Measurements from ENCODE around the gene TMTC2. TPM values are rescaled to one million over a fixed set of nuclear protein-coding genes. Genes with fewer than 3 reads are reported as not detected.
A peak's percentile ranks its signal among the peaks of the same experiment; 100 is the strongest.

TMTC2 gene
- total and polyA plus RNA-seq, 3 experiments from 2014 or later: 0.13 to 2.5 (median 2.2) TPM

GRCh38 chr12:83161456-83161855 lies 474.8 kb downstream of the TMTC2 start:
- DNase-seq: no peak
- Mint-ChIP-seq H3K27me3 (peaks cover 0 to 2% of the 10 kb centered on the region in 2 donors), H3K9me3 (no peaks in the 10 kb centered on the region), H3K27ac (no peak overlapping the region), H3K4me1 (peaks cover 2 to 12% (median 9%) of the 10 kb centered on the region in 3 donors), H3K36me3 (no peaks in the 10 kb centered on the region), H3K4me3 (no peak overlapping the region)
- Histone ChIP-seq H3K4me1 (ENCODE audit: insufficient read depth, low read length) (no peaks in the 10 kb centered on the region), H3K9me3 (ENCODE audit: low read length) (no peaks in the 10 kb centered on the region), H3K4me3 (ENCODE audit: low read length) (no peak overlapping the region), H3K36me3 (ENCODE audit: insufficient read depth, low read length) (no peaks in the 10 kb centered on the region), H3K27me3 (ENCODE audit: insufficient read depth, low read length, poor library complexity, severe bottlenecking) (no peaks in the 10 kb centered on the region), H3K27ac (ENCODE audit: low read depth, low read length) (no peak overlapping the region)
- ChIA-PET POLR2A (no interaction called here), CTCF (interaction anchor here (1.4 kb wide), 1 partner anchor 38 kb away, joined by 3 read pairs; no protein-coding TSS in a partner anchor)

DNA sequence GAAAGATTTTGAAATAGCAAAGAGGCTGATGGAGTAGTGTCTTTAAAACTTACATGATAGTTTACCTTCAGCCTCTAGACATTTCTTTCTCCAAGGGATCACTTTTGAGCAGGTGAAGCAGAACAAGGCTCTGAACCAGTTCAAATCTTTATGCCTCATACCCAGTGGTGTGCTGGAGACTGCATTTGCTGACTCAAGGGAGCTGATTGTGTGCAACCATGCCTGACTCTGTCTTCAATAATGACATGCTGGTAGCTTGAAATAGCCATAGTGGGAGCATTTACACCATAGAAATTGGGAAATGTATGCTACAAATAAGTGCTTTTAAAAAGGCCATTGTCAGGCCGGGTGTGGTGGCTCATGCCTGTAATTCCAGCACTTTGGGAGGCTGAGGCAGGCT lies 482.0 kb downstream of the TMTC2 start:
- H3K27ac Mint-ChIP-seq: no peak overlapping the region
- no peak overlapping the region for H3K4me3 Mint-ChIP-seq
- H3K9me3 Mint-ChIP-seq: no peaks in the 10 kb centered on the region
- no peaks in the 10 kb centered on the region for H3K36me3 Mint-ChIP-seq
- Histone ChIP-seq H3K9me3 (ENCODE audit: low read length) (no peaks in the 10 kb centered on the region), H3K27me3 (ENCODE audit: insufficient read depth, low read length, poor library complexity, severe bottlenecking) (no peaks in the 10 kb centered on the region), H3K4me3 (ENCODE audit: low read length) (no peak overlapping the region), H3K36me3 (ENCODE audit: insufficient read depth, low read length) (no peaks in the 10 kb centered on the region), H3K27ac (ENCODE audit: low read depth, low read length) (no peak overlapping the region), H3K4me1 (ENCODE audit: insufficient read depth, low read length) (no peaks in the 10 kb centered on the region)
- no peaks in the 10 kb centered on the region for H3K4me1 Mint-ChIP-seq
- ChIA-PET CTCF (no interaction called here), POLR2A (no interaction called here)
- no peaks in the 10 kb centered on the region for H3K27me3 Mint-ChIP-seq
- DNase-seq: no peak

DNA sequence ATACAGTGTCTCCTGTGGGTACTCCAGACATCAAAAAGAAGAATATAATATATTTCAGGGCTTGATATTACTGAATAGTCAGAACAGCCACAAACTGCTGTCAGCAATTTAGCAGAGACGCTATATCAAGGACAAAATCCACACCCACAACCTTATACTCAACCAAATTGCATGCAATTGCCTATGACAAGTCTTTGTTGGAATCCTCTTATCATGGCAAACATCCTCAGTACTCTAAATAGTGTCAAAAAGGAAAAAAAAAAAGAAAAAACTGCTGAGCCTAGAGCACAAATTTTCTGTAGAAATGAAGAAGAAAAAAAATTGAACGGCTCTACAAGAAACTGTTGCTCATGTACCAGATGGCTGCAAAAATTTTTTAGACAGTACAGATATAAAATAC lies 485.7 kb downstream of the TMTC2 start:
- Mint-ChIP-seq H3K9me3 (peaks cover 0 to 2% (median 0%) of the 10 kb centered on the region in 5 donors), H3K36me3 (no peaks in the 10 kb centered on the region), H3K4me3 (no peak overlapping the region), H3K27ac (no peak overlapping the region), H3K4me1 (no peaks in the 10 kb centered on the region), H3K27me3 (no peaks in the 10 kb centered on the region)
- Histone ChIP-seq H3K9me3 (ENCODE audit: low read length) (no peaks in the 10 kb centered on the region), H3K36me3 (ENCODE audit: insufficient read depth, low read length) (no peaks in the 10 kb centered on the region), H3K4me1 (ENCODE audit: insufficient read depth, low read length) (no peaks in the 10 kb centered on the region), H3K27me3 (ENCODE audit: insufficient read depth, low read length, poor library complexity, severe bottlenecking) (no peaks in the 10 kb centered on the region), H3K27ac (ENCODE audit: low read depth, low read length) (peak overlapping the region; percentile 32), H3K4me3 (ENCODE audit: low read length) (no peak overlapping the region)
- ChIA-PET POLR2A (no interaction called here), CTCF (no interaction called here)
- DNase-seq: no peak

DNA sequence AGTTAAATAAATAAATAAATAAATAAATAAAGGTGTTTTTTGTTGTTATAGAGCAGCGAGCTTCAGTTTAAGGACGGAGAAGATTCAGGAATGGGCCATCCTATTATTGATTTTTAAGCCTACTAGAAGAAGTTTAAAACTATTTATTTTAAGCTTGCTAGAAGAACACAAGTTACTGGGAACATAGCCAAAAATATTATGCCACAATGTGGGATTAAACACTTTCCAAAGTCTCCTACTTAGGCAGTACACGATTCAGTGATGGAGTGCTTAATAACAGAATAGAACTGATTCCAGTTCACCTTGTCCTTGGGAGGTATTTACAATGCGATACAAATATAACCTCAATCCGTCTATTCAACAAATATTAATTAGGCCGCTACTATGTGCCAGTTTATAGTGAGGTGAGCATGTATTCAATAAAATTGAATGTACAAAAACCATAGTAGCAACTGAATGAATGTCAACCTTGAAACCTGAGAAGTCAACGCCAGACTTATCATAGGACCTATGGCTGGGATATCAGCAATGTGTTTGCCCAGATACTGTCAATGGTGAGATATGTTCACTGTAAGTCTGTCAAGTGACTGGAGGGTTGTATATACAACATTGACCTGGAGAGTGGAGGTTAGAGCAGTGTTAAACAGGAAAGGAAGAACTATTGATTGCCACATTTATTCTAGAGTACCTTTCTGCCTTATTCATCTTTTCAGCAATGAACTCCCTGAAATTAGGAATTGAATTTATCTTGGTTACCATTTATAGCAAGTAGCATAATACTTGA lies 486.4 kb downstream of the TMTC2 start:
- Histone ChIP-seq H3K36me3 (ENCODE audit: insufficient read depth, low read length) (no peaks in the 10 kb centered on the region), H3K27me3 (ENCODE audit: insufficient read depth, low read length, poor library complexity, severe bottlenecking) (no peaks in the 10 kb centered on the region), H3K4me1 (ENCODE audit: insufficient read depth, low read length) (no peaks in the 10 kb centered on the region), H3K4me3 (ENCODE audit: low read length) (no peak overlapping the region), H3K27ac (ENCODE audit: low read depth, low read length) (peak overlapping the region; percentile 10), H3K9me3 (ENCODE audit: low read length) (no peaks in the 10 kb centered on the region)
- no peaks in the 10 kb centered on the region for H3K27me3 Mint-ChIP-seq
- peaks cover 0 to 2% (median 0%) of the 10 kb centered on the region in 5 donors for H3K9me3 Mint-ChIP-seq
- H3K36me3 Mint-ChIP-seq: no peaks in the 10 kb centered on the region
- H3K27ac Mint-ChIP-seq: no peak overlapping the region
- H3K4me1 Mint-ChIP-seq: no peaks in the 10 kb centered on the region
- H3K4me3 Mint-ChIP-seq: no peak overlapping the region
- ChIA-PET POLR2A (no interaction called here), CTCF (no interaction called here)
- DNase-seq: no peak

DNA sequence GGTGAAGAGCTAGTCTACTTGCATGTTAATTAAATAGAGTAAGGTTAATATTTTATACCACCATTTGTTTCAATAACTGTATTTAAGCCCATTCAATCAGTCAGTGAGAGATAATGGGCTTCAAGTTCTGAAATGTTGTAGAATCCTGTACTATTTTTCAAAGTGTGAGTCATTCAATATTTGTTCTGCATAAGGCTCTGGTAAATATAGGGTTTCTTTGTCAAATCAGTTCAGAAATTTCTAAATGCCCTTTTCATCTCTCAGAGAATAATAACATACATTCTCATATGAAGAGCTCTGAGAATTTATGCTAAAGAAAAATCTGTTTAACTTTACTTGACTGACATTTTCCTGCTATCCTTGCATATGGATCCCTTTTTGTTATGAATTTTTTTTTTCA lies 493.3 kb downstream of the TMTC2 start:
- DNase-seq: no peak
- Histone ChIP-seq H3K4me1 (ENCODE audit: insufficient read depth, low read length) (no peaks in the 10 kb centered on the region), H3K9me3 (ENCODE audit: low read length) (no peaks in the 10 kb centered on the region), H3K4me3 (ENCODE audit: low read length) (no peak overlapping the region), H3K36me3 (ENCODE audit: insufficient read depth, low read length) (no peaks in the 10 kb centered on the region), H3K27ac (ENCODE audit: low read depth, low read length) (no peak overlapping the region), H3K27me3 (ENCODE audit: insufficient read depth, low read length, poor library complexity, severe bottlenecking) (no peaks in the 10 kb centered on the region)
- ChIA-PET POLR2A (no interaction called here), CTCF (no interaction called here)
- H3K27ac Mint-ChIP-seq: no peak overlapping the region
- no peaks in the 10 kb centered on the region for H3K27me3 Mint-ChIP-seq
- H3K36me3 Mint-ChIP-seq: no peaks in the 10 kb centered on the region
- H3K4me3 Mint-ChIP-seq: no peak overlapping the region
- H3K9me3 Mint-ChIP-seq: peaks cover 0 to 2% (median 0%) of the 10 kb centered on the region in 5 donors
- H3K4me1 Mint-ChIP-seq: no peaks in the 10 kb centered on the region

GRCh38 chr12:83181074-83181473 lies 494.4 kb downstream of the TMTC2 start:
- Histone ChIP-seq H3K27ac (ENCODE audit: low read depth, low read length) (no peak overlapping the region), H3K4me3 (ENCODE audit: low read length) (no peak overlapping the region), H3K4me1 (ENCODE audit: insufficient read depth, low read length) (no peaks in the 10 kb centered on the region), H3K36me3 (ENCODE audit: insufficient read depth, low read length) (no peaks in the 10 kb centered on the region), H3K9me3 (ENCODE audit: low read length) (no peaks in the 10 kb centered on the region), H3K27me3 (ENCODE audit: insufficient read depth, low read length, poor library complexity, severe bottlenecking) (no peaks in the 10 kb centered on the region)
- no peak for DNase-seq
- ChIA-PET POLR2A (no interaction called here), CTCF (no interaction called here)
- Mint-ChIP-seq H3K27me3 (no peaks in the 10 kb centered on the region), H3K36me3 (no peaks in the 10 kb centered on the region), H3K9me3 (no peaks in the 10 kb centered on the region), H3K27ac (no peak overlapping the region), H3K4me3 (no peak overlapping the region), H3K4me1 (no peaks in the 10 kb centered on the region)

DNA sequence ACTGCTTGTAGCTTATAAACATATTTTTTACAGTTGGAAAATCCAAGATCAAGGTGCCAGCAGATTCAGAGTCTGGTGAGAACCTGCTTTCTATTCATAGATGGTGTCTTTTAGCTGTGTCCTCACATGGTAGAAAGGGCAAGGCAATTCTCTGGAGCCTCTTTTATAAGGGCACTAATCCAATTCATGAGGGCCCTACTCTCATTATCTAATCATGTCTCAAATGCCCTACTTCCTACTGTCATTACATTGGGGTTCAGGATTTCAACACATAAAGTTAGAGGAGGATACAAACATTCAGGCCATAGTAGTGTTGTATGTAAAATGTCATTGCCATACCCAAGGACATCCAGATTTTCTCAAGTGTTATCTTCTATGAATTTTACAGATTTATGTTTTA lies 496.4 kb downstream of the TMTC2 start:
- no peak overlapping the region for H3K27ac Mint-ChIP-seq
- H3K4me3 Mint-ChIP-seq: no peak overlapping the region
- H3K36me3 ChIP-seq (ENCODE audit: insufficient read depth, low read length): no peaks in the 10 kb centered on the region
- H3K4me1 Mint-ChIP-seq: no peaks in the 10 kb centered on the region
- peaks cover 0 to 1% (median 0%) of the 10 kb centered on the region in 3 donors for H3K36me3 Mint-ChIP-seq
- H3K27me3 Mint-ChIP-seq: no peaks in the 10 kb centered on the region
- H3K9me3 Mint-ChIP-seq: no peaks in the 10 kb centered on the region
- H3K27me3 ChIP-seq (ENCODE audit: insufficient read depth, low read length, poor library complexity, severe bottlenecking): no peaks in the 10 kb centered on the region
- ChIA-PET POLR2A (no interaction called here), CTCF (no interaction called here)
- no peaks in the 10 kb centered on the region for H3K9me3 ChIP-seq (ENCODE audit: low read length)
- no peaks in the 10 kb centered on the region for H3K4me1 ChIP-seq (ENCODE audit: insufficient read depth, low read length)
- H3K27ac ChIP-seq (ENCODE audit: low read depth, low read length): no peak overlapping the region
- DNase-seq: no peak
- H3K4me3 ChIP-seq (ENCODE audit: low read length): no peak overlapping the region
